Astrocyte (in vitro differentiated cells and primary cell): Measurements from ENCODE around the gene CHRNA3.

Experiments
- CTCF ChIP-seq: IDR thresholded peaks from 2 replicates; pipeline ENCODE4 v1.5.1; 2011; ENCODE audit warnings: low read depth, mild to moderate bottlenecking, inconsistent platforms, low read length, moderate library complexity; ENCODE audit not compliant: insufficient read depth
- EZH2 ChIP-seq: IDR thresholded peaks from 2 replicates; pipeline ENCODE4 v1.6.1; 2012; ENCODE audit warnings: mild to moderate bottlenecking, low read length, inconsistent platforms; ENCODE audit not compliant: insufficient read depth

DNA sequence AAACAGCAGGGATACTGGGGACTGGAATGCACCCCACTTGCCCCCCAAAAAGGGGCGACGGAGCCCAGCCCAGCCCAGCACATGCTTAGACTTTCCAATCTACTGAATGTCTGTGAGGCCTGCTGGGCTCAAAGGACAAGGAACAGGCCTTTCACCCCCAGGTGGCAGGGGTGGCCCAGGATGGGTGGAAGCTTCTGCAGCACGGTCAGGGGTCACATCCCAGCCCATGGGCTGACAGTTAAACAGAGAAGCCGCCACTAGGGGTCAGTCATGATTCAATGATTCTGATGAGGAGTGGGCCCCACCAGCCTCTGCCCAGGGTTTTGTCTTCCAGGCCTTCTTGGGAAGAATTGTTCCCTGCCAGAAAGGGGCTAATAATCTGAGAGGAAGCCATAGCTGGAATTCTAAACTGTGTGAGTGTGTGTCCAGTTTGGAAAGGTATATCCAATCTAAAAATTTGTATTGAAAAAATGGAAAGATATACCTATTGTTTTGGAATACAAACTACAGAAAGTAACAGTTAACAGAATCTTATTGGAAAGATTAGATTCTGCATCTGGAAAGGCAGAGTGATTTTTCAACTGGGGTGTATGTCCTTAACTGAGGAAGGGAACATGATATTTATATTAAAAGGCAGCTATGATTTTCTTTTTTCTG is 18.0 kb upstream of the CHRNA3 start:
- TF ChIP-seq CTCF (peak; percentile 45), EZH2 (no peak)
